Nephron progenitor cell (in vitro differentiated cells): Measurements from ENCODE around the gene SND1.

Source experiments
- DNase-seq: peaks from one replicate; pipeline ENCODE4 v3.0.0; 2021
- H3K27ac Mint-ChIP-seq: 2 replicates; pipeline ENCODE4 v1.8.0; 2021; ENCODE audit warnings: mild to moderate bottlenecking, moderate library complexity, mixed read lengths
- H3K27me3 Mint-ChIP-seq: 2 replicates; pipeline ENCODE4 v1.8.0; 2021; ENCODE audit warnings: mild to moderate bottlenecking, low read depth, mixed read lengths; ENCODE audit not compliant: poor library complexity
- H3K36me3 Mint-ChIP-seq: 2 replicates; pipeline ENCODE4 v1.8.0; 2021; ENCODE audit warnings: low read depth, mixed read lengths
- H3K4me1 Mint-ChIP-seq: 2 replicates; pipeline ENCODE4 v1.8.0; 2021; ENCODE audit warnings: mixed read lengths
- H3K4me3 Mint-ChIP-seq: 2 replicates; pipeline ENCODE4 v1.8.0; 2021; ENCODE audit warnings: mild to moderate bottlenecking, moderate library complexity, mixed read lengths
- H3K9me3 Mint-ChIP-seq: 2 replicates; pipeline ENCODE4 v1.8.0; 2021; ENCODE audit warnings: mild to moderate bottlenecking, moderate library complexity, mixed read lengths
- TF ChIP-seq, protein P1 (sequence below): fragments of 200-600 bp; sonication (generic); IDR thresholded peaks from 2 replicates; pipeline ENCODE4 v1.5.0; 2021; ENCODE audit warnings: antibody characterized with exemption

Gene SND1

GRCh38 chr7:127938588-127938987, 286.6 kb downstream of the SND1 start:
- DNase-seq, result no peak
- Mint-ChIP-seq H3K4me1 (no peaks in the 10 kb centered on the region), H3K4me3 (no peak overlapping the region), H3K9me3 (no peaks in the 10 kb centered on the region), H3K27me3 (peaks cover 3% of the 10 kb centered on the region), H3K36me3 (peaks cover 11% of the 10 kb centered on the region), H3K27ac (no peak overlapping the region)
- TF ChIP-seq, protein P1, sequence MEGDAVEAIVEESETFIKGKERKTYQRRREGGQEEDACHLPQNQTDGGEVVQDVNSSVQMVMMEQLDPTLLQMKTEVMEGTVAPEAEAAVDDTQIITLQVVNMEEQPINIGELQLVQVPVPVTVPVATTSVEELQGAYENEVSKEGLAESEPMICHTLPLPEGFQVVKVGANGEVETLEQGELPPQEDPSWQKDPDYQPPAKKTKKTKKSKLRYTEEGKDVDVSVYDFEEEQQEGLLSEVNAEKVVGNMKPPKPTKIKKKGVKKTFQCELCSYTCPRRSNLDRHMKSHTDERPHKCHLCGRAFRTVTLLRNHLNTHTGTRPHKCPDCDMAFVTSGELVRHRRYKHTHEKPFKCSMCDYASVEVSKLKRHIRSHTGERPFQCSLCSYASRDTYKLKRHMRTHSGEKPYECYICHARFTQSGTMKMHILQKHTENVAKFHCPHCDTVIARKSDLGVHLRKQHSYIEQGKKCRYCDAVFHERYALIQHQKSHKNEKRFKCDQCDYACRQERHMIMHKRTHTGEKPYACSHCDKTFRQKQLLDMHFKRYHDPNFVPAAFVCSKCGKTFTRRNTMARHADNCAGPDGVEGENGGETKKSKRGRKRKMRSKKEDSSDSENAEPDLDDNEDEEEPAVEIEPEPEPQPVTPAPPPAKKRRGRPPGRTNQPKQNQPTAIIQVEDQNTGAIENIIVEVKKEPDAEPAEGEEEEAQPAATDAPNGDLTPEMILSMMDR, result no peak

DNA sequence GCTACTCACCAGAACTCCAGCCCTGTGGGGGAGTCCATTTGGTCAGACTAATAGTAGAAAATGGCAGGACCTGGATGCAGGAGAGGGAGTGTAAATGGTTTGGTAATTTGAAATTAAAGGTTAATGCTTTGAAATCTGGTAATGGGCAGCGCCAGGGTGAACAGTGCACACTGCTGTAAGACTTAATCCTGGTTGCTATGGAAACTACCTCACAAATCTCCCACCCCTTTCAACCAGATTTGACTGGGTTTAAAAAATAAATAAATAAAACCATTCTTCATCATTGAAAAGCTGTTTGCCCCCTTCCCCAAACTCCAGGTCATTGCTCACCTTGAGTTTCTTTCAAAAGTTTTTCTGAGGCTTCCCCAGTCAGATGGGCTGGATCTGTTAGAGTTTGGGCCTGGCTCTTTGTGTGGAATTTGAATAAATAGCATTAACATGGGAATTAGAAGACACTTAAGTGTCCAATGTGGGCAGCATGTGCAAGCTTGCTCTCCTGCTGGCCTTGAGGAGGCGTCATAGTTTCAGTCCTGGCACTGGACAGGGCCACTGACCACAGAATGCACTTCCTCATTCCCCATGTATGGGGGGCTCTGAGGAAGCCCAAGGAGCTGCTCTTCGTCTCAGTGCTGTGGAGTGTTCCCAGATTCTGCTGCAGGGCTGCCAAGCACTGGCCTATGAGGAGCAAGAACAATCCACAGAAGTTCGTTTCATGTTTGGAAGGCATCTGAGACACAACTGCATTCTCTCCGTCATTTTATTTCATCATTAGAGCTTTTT, 288.6 kb downstream of the SND1 start:
- DNase-seq, result no peak
- Mint-ChIP-seq H3K4me3 (no peak overlapping the region), H3K27me3 (peaks cover 3% of the 10 kb centered on the region), H3K9me3 (no peaks in the 10 kb centered on the region), H3K4me1 (no peaks in the 10 kb centered on the region), H3K27ac (no peak overlapping the region), H3K36me3 (peaks cover 21% of the 10 kb centered on the region)
- TF ChIP-seq, protein P1, result no peak

GRCh38 chr7:127941476-127942210, 289.6 kb downstream of the SND1 start:
- Mint-ChIP-seq H3K27ac (no peak overlapping the region), H3K27me3 (peaks cover 3% of the 10 kb centered on the region), H3K36me3 (peaks cover 21% of the 10 kb centered on the region), H3K9me3 (no peaks in the 10 kb centered on the region), H3K4me3 (no peak overlapping the region), H3K4me1 (no peaks in the 10 kb centered on the region)
- DNase-seq, result no peak
- TF ChIP-seq, protein P1, result no peak

GRCh38 chr7:127943541-127944521, 291.8 kb downstream of the SND1 start:
- Mint-ChIP-seq H3K27ac (no peak overlapping the region), H3K9me3 (no peaks in the 10 kb centered on the region), H3K27me3 (peaks cover 3% of the 10 kb centered on the region), H3K4me3 (no peak overlapping the region), H3K36me3 (peaks cover 15% of the 10 kb centered on the region), H3K4me1 (no peaks in the 10 kb centered on the region)
- TF ChIP-seq, protein P1, result no peak
- DNase-seq, result no peak

DNA sequence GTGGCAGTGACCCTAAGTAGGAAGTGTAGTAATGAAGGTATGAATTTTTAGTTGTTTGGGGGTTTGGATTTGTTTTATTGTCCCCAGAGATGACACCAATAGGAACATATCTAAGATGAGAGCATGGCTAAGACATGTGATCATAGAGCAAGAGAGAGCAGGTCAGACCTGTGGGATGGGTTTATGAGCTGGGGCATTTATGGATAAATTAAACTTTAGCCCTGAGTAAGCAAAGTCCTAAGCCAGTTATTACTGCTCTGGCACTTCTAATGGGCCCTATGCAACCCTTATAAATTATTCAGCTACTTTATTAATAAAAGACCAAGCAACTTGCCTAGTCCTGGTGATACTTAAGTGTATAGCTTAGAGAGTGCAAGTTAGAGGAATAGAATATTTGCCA, 294.1 kb downstream of the SND1 start:
- H3K4me1 Mint-ChIP-seq, result peaks cover 11% of the 10 kb centered on the region
- H3K9me3 Mint-ChIP-seq, result no peaks in the 10 kb centered on the region
- H3K4me3 Mint-ChIP-seq, result no peak overlapping the region
- peaks cover 15% of the 10 kb centered on the region for H3K36me3 Mint-ChIP-seq
- DNase-seq, result no peak
- H3K27ac Mint-ChIP-seq, result no peak overlapping the region
- TF ChIP-seq, protein P1, result no peak
- no peaks in the 10 kb centered on the region for H3K27me3 Mint-ChIP-seq
